ENCODE measurements around the gene PDIA2.
"Not testable (repeated sequence)": the region's sequence is repeated elsewhere in the genome, so short reads cannot be mapped to it uniquely, and the experiment has no call there.

The PDIA2 gene

GRCh38 chr16:318628-319027 lies 35.7 kb downstream of the PDIA2 start:
- in situ Hi-C loops (cut with MboI; ENCODE audit: low pct_unique_long_range_greater_than_20kb, low sequenced_read_pairs) = no loop called here
- DNase-seq = no peak

- DNase-seq = no peak
- in situ Hi-C loops (cut with MboI; ENCODE audit: low pct_unique_long_range_greater_than_20kb, low sequenced_read_pairs) = no loop called here
Observed at GRCh38 chr16:320206-320605, 37.2 kb downstream of the PDIA2 start.

- no peak for DNase-seq
- in situ Hi-C loops (cut with MboI; ENCODE audit: low pct_unique_long_range_greater_than_20kb, low sequenced_read_pairs) = no loop called here
Observed at GRCh38 chr16:321532-321931, 38.6 kb downstream of the PDIA2 start.

GRCh38 chr16:322476-323143 lies 39.6 kb downstream of the PDIA2 start:
- no peak for DNase-seq
- in situ Hi-C loops (cut with MboI; ENCODE audit: low pct_unique_long_range_greater_than_20kb, low sequenced_read_pairs) = no loop called here

GRCh38 chr16:324201-324450 lies 41.2 kb downstream of the PDIA2 start:
- in situ Hi-C loops (cut with MboI; ENCODE audit: low pct_unique_long_range_greater_than_20kb, low sequenced_read_pairs) = no loop called here
- no peak for DNase-seq

- in situ Hi-C loops (cut with MboI; ENCODE audit: low pct_unique_long_range_greater_than_20kb, low sequenced_read_pairs) = no loop called here
- peak; percentile 32 for DNase-seq
Observed at GRCh38 chr16:324451-325334, 41.7 kb downstream of the PDIA2 start.

- in situ Hi-C loops (cut with MboI; ENCODE audit: low pct_unique_long_range_greater_than_20kb, low sequenced_read_pairs) = no loop called here
- no peak for DNase-seq
Observed at GRCh38 chr16:325375-326145, 42.6 kb downstream of the PDIA2 start.

- in situ Hi-C loops (cut with MboI; ENCODE audit: low pct_unique_long_range_greater_than_20kb, low sequenced_read_pairs) = no loop called here
- DNase-seq = no peak
Observed at GRCh38 chr16:330741-331140, 47.8 kb downstream of the PDIA2 start.

GRCh38 chr16:331181-331814 lies 48.3 kb downstream of the PDIA2 start:
- DNase-seq; in situ Hi-C loops (cut with MboI; ENCODE audit: low pct_unique_long_range_greater_than_20kb, low sequenced_read_pairs): not testable (repeated sequence)

- in situ Hi-C loops (cut with MboI; ENCODE audit: low pct_unique_long_range_greater_than_20kb, low sequenced_read_pairs) = no loop called here
- DNase-seq = no peak
Observed at GRCh38 chr16:333406-334094, 50.6 kb downstream of the PDIA2 start.

GRCh38 chr16:334164-334832 lies 51.3 kb downstream of the PDIA2 start:
- in situ Hi-C loops (cut with MboI; ENCODE audit: low pct_unique_long_range_greater_than_20kb, low sequenced_read_pairs); DNase-seq: not testable (repeated sequence)

- DNase-seq; in situ Hi-C loops (cut with MboI; ENCODE audit: low pct_unique_long_range_greater_than_20kb, low sequenced_read_pairs): not testable (repeated sequence)
Observed at GRCh38 chr16:334861-335632, 52.1 kb downstream of the PDIA2 start.

- DNase-seq = no peak
- in situ Hi-C loops (cut with MboI; ENCODE audit: low pct_unique_long_range_greater_than_20kb, low sequenced_read_pairs) = no loop called here
Observed at GRCh38 chr16:336269-336668, 53.3 kb downstream of the PDIA2 start.

Measured in KBM-7 (cell line).